HEK293 (cell line): Measurements from ENCODE around the gene MYOG.

Experiments
- CTCF ChIA-PET: fragments of 350-600 bp; formaldehyde crosslinking; extraction: SDS; loops from one replicate; lab custom pipeline; 2021; ENCODE audit warnings: antibody characterized with exemption; lab: Yijun Ruan, JAX
- POLR2A ChIA-PET: fragments of 300-600 bp; formaldehyde crosslinking; extraction: SDS; loops from one replicate; lab custom pipeline; 2020; ENCODE audit warnings: antibody characterized with exemption, inconsistent platforms; lab: Yijun Ruan, JAX
- H3K27ac ChIP-seq: fragments of 200-500 bp; sonication (Bioruptor generic); 2 replicates; pipeline ENCODE4 v1.5.1; 2014; ENCODE audit warnings: low read depth, low read length, control low read depth, inconsistent platforms; ENCODE audit errors: extremely low read depth
- H3K36me3 ChIP-seq, 2 experiments: fragments of 200-500 bp in 1 of 2; sonication (Bioruptor generic) in 1 of 2; 1 replicate in 1 of 2; 2 replicates in 1 of 2; pipeline ENCODE4 v1.5.1; 2014 to 2017; ENCODE audit warnings: inconsistent platforms in 2 of 2, low read length in 2 of 2; ENCODE audit not compliant: control insufficient read depth in 2 of 2, insufficient read depth in 1 of 2
- H3K4me1 ChIP-seq: fragments of 200-500 bp; sonication (Bioruptor generic); 2 replicates; pipeline ENCODE4 v1.5.1; 2014; ENCODE audit warnings: mild to moderate bottlenecking, low read length, inconsistent platforms; ENCODE audit not compliant: control insufficient read depth, insufficient read depth
- H3K4me3 ChIP-seq: 2 replicates; pipeline ENCODE4 v1.5.1; 2011; ENCODE audit warnings: low read depth, mild to moderate bottlenecking, control low read depth, low read length, moderate library complexity
- H3K9me3 ChIP-seq: fragments of 200-500 bp; sonication (Bioruptor generic); 2 replicates; pipeline ENCODE4 v1.5.1; 2014; ENCODE audit warnings: low read depth, low read length, inconsistent platforms; ENCODE audit not compliant: control insufficient read depth, insufficient read depth
- EGR2 ChIP-seq: fragments of 450-650 bp; formaldehyde crosslinking; IDR thresholded peaks from 2 replicates; pipeline ENCODE4 v1.5.1; 2016; ENCODE audit warnings: low read depth, missing biosample characterization, missing genetic modification characterization
- GLIS2 ChIP-seq: fragments of 450-650 bp; formaldehyde crosslinking; IDR thresholded peaks from 2 replicates; pipeline ENCODE4 v1.5.1; 2016; ENCODE audit warnings: missing biosample characterization, missing genetic modification characterization
- KLF9 ChIP-seq: fragments of 450-650 bp; formaldehyde crosslinking; IDR thresholded peaks from 2 replicates; pipeline ENCODE4 v1.5.1; 2016; ENCODE audit warnings: missing biosample characterization, missing genetic modification characterization, low read depth
- PATZ1 ChIP-seq: fragments of 450-650 bp; formaldehyde crosslinking; IDR thresholded peaks from 2 replicates; pipeline ENCODE4 v1.5.1; 2016; ENCODE audit warnings: missing biosample characterization, missing genetic modification characterization
- RBAK ChIP-seq: fragments of 450-650 bp; formaldehyde crosslinking; IDR thresholded peaks from 2 replicates; pipeline ENCODE4 v1.5.1; 2016; ENCODE audit warnings: missing biosample characterization, missing genetic modification characterization
- SP7 ChIP-seq: fragments of 450-650 bp; formaldehyde crosslinking; IDR thresholded peaks from 2 replicates; pipeline ENCODE4 v1.5.1; 2016; ENCODE audit warnings: missing biosample characterization, missing genetic modification characterization
- WT1 ChIP-seq: fragments of 450-650 bp; formaldehyde crosslinking; IDR thresholded peaks from 2 replicates; pipeline ENCODE4 v1.5.1; 2016; ENCODE audit warnings: missing biosample characterization, missing genetic modification characterization
- ZBTB17 ChIP-seq: fragments of 450-650 bp; formaldehyde crosslinking; IDR thresholded peaks from 2 replicates; pipeline ENCODE4 v1.5.1; 2016; ENCODE audit warnings: missing biosample characterization, missing genetic modification characterization
- ZBTB26 ChIP-seq: fragments of 450-650 bp; formaldehyde crosslinking; optimal IDR thresholded peaks from 2 replicates; pipeline ENCODE3; 2016; ENCODE audit warnings: missing biosample characterization, mild to moderate bottlenecking, missing genetic modification characterization
- ZBTB48 ChIP-seq: fragments of 450-650 bp; formaldehyde crosslinking; IDR thresholded peaks from 2 replicates; pipeline ENCODE4 v1.5.1; 2016; ENCODE audit warnings: missing biosample characterization, missing genetic modification characterization
- ZFHX2 ChIP-seq: fragments of 450-650 bp; formaldehyde crosslinking; conservative IDR thresholded peaks from 2 replicates; pipeline ENCODE4 v1.5.1; 2016; ENCODE audit warnings: missing biosample characterization, missing genetic modification characterization
- ZIC2 ChIP-seq: fragments of 450-650 bp; formaldehyde crosslinking; IDR thresholded peaks from 2 replicates; pipeline ENCODE4 v1.5.1; 2016; ENCODE audit warnings: missing biosample characterization, missing genetic modification characterization
- ZNF169 ChIP-seq: fragments of 450-650 bp; formaldehyde crosslinking; IDR thresholded peaks from 2 replicates; pipeline ENCODE4 v1.5.1; 2016; ENCODE audit warnings: missing biosample characterization, missing genetic modification characterization
- ZNF19 ChIP-seq: fragments of 450-650 bp; formaldehyde crosslinking; IDR thresholded peaks from 2 replicates; pipeline ENCODE4; 2016; ENCODE audit warnings: missing biosample characterization, missing genetic modification characterization, low read depth
- ZNF214 ChIP-seq: fragments of 450-650 bp; formaldehyde crosslinking; IDR thresholded peaks from 2 replicates; pipeline ENCODE4 v1.5.1; 2017; ENCODE audit warnings: missing biosample characterization, mild to moderate bottlenecking, missing genetic modification characterization, borderline replicate concordance
- ZNF266 ChIP-seq: fragments of 450-650 bp; formaldehyde crosslinking; IDR thresholded peaks from 2 replicates; pipeline ENCODE4 v1.5.1; 2016; ENCODE audit warnings: missing biosample characterization, missing genetic modification characterization, low read depth
- ZNF48 ChIP-seq: fragments of 450-650 bp; formaldehyde crosslinking; IDR thresholded peaks from 2 replicates; pipeline ENCODE4 v1.5.1; 2016; ENCODE audit warnings: missing biosample characterization, missing genetic modification characterization
- ZNF518A ChIP-seq: fragments of 450-650 bp; formaldehyde crosslinking; conservative IDR thresholded peaks from 2 replicates; pipeline ENCODE4 v1.5.1; 2016; ENCODE audit warnings: low read depth, missing biosample characterization, missing genetic modification characterization
- ZNF600 ChIP-seq: fragments of 450-650 bp; formaldehyde crosslinking; IDR thresholded peaks from 2 replicates; pipeline ENCODE4 v1.5.1; 2016; ENCODE audit warnings: missing biosample characterization, missing genetic modification characterization
- ZNF610 ChIP-seq: fragments of 450-650 bp; formaldehyde crosslinking; IDR thresholded peaks from 2 replicates; pipeline ENCODE4 v1.5.1; 2016; ENCODE audit warnings: missing biosample characterization, missing genetic modification characterization, borderline replicate concordance
- ZNF624 ChIP-seq: fragments of 450-650 bp; formaldehyde crosslinking; IDR thresholded peaks from 2 replicates; pipeline ENCODE4 v1.5.1; 2017; ENCODE audit warnings: missing biosample characterization, missing genetic modification characterization
- ZNF670 ChIP-seq: fragments of 450-650 bp; formaldehyde crosslinking; IDR thresholded peaks from 2 replicates; pipeline ENCODE4 v1.5.1; 2016; ENCODE audit warnings: missing biosample characterization, missing genetic modification characterization, low read depth

Gene MYOG

GRCh38 chr1:203048086-203048485 lies 37.7 kb downstream of the MYOG start (continued):
- no peak for TF ChIP-seq ZNF518A (tag by site-specific recombination)
- TF ChIP-seq ZNF266 (tag by site-specific recombination) = no peak

GRCh38 chr1:203046984-203047630 lies 38.7 kb downstream of the MYOG start:
- Histone ChIP-seq H3K4me3 (no peak overlapping the region), H3K36me3 (no peaks in the 10 kb centered on the region), H3K27ac (no peak overlapping the region), H3K9me3 (no peaks in the 10 kb centered on the region), H3K4me1 (0 out of 2 replicates have a peak, but pooled peaks cover 5% of the 10 kb centered on the region)
- CTCF ChIA-PET = interaction anchor here (0.6 to 23.3 kb wide), 9 partner anchors 6 to 303 kb away, joined by 3 to 526 read pairs (median 4); no protein-coding TSS in a partner anchor
- POLR2A ChIA-PET = no interaction called here
- peak; percentile 30 for TF ChIP-seq ZFHX2 (tag by site-specific recombination)
- peak; percentile 76; the same call in 1 of the 2 replicates for TF ChIP-seq ZNF600 (tag by site-specific recombination)
- no peak for TF ChIP-seq KLF9 (tag by site-specific recombination)
- TF ChIP-seq SP7 (tag by site-specific recombination) = 0 out of 2 replicates have a peak, but pooled peaks have one; percentile 11

GRCh38 chr1:203045821-203046594 lies 39.8 kb downstream of the MYOG start:
- TF ChIP-seq ZIC2 (tag by site-specific recombination) = peak; percentile 59
- TF ChIP-seq ZNF600 (tag by site-specific recombination) = peak; percentile 41; the same call in 1 of the 2 replicates
- TF ChIP-seq ZNF48 (tag by site-specific recombination) = no peak
- TF ChIP-seq ZBTB17 = peak; percentile 52; the same call in 1 of the 2 replicates
- TF ChIP-seq ZNF214 (tag by site-specific recombination) = no peak
- TF ChIP-seq PATZ1 = no peak
- peak; percentile 93 for TF ChIP-seq ZBTB48 (tag by site-specific recombination)
- TF ChIP-seq RBAK (tag by site-specific recombination) = no peak
- peak; percentile 63; the same call in 1 of the 2 replicates for TF ChIP-seq EGR2 (tag by site-specific recombination)
- no peak for TF ChIP-seq GLIS2 (tag by site-specific recombination)
- 0 out of 2 replicates have a peak, but pooled peaks have one; percentile 31 for TF ChIP-seq WT1 (tag by site-specific recombination)
- no peak for TF ChIP-seq ZNF670 (tag by site-specific recombination)
- no peak for TF ChIP-seq ZNF624 (tag by site-specific recombination)
- TF ChIP-seq ZFHX2 (tag by site-specific recombination) = peak; percentile 84
- no peak for TF ChIP-seq ZBTB26 (tag by site-specific recombination)
- TF ChIP-seq ZNF169 = no peak
- TF ChIP-seq ZNF610 (tag by site-specific recombination) = no peak
- no peak for TF ChIP-seq ZNF19
- 0 out of 2 replicates have a peak, but pooled peaks cover 2% of the 10 kb centered on the region for H3K4me1 ChIP-seq
- H3K36me3 ChIP-seq = no peaks in the 10 kb centered on the region
- H3K9me3 ChIP-seq = no peaks in the 10 kb centered on the region
- no peak overlapping the region for H3K27ac ChIP-seq
- CTCF ChIA-PET = interaction anchor here (0.6 to 23.3 kb wide), 5 partner anchors 11 to 442 kb away, joined by 3 to 526 read pairs (median 5); no protein-coding TSS in a partner anchor
- H3K4me3 ChIP-seq = no peak overlapping the region
- POLR2A ChIA-PET = no interaction called here
